ENCODE measurements around the gene PDCL2.

PDCL2 gene

DNA sequence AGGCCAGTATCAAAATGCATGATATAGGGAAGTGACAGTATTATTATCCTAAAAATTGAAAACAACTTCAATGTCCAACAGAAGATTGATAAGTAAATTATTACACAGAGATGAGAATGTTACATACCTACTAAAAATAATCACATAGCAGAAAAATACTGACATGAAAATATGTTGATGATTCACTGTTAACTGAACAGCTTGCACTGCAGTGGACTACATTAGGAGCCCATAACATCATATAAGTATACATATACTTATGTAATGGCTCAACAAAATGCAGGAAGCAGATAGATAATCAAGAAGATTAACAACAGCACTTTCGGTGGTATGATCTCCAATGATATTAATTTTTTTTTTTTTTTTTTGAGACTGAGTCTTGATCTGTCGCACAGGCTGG is 52.4 kb downstream of the PDCL2 start:
- no peak for DNase-seq (ENCODE audit: low read depth in 2 of 2, low spot score in 1 of 2)

GRCh38 chr4:55538531-55538930 is 53.5 kb downstream of the PDCL2 start:
- DNase-seq (ENCODE audit: low read depth in 2 of 2, low spot score in 1 of 2) = no peak

- DNase-seq (ENCODE audit: low read depth in 2 of 2, low spot score in 1 of 2) = no peak
Observed at GRCh38 chr4:55534306-55534705, 57.7 kb downstream of the PDCL2 start.

DNA sequence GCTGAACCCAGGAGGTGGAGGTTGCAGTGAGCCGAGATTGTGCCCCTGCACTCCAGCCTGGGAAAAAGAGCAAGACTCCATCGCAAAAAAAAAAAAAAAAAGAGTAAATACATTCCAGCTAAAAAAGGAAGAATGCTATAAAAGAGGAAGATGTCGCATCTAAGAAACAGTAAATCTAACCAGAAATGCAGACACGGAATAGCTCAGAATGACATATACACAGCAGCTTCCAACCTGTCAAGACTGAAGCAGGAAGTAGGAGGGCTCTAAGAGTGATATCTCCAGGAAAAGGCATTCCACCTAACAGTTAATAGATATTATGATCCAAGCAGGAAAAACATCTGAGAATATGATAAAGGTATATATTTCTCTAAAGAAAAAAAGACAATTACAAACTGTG is 61.4 kb downstream of the PDCL2 start:
- DNase-seq (ENCODE audit: low read depth in 2 of 2, low spot score in 1 of 2) = no peak

- no peak for DNase-seq (ENCODE audit: low read depth in 2 of 2, low spot score in 1 of 2)
Observed at GRCh38 chr4:55530167-55530566, 61.9 kb downstream of the PDCL2 start.

DNA sequence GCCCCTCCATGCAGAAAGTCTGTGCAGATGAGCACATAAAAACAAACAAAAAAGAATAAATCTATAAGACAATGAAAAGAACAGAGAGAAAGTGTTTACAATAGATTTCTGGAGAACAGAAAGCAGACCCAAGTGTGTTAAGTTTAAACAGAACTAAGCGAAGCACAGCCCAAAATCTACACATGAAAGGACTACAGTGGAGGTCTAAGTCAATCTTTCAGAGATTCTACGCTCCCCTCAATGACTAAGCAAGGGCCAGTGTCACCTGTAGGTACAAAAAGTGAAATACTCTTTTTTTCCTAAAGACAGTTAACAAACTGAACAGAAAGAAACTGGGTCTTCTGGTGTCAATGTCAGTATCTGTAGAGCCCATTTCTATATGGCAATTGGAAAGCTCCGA is 63.6 kb downstream of the PDCL2 start:
- no peak for DNase-seq (ENCODE audit: low read depth in 2 of 2, low spot score in 1 of 2)

DNA sequence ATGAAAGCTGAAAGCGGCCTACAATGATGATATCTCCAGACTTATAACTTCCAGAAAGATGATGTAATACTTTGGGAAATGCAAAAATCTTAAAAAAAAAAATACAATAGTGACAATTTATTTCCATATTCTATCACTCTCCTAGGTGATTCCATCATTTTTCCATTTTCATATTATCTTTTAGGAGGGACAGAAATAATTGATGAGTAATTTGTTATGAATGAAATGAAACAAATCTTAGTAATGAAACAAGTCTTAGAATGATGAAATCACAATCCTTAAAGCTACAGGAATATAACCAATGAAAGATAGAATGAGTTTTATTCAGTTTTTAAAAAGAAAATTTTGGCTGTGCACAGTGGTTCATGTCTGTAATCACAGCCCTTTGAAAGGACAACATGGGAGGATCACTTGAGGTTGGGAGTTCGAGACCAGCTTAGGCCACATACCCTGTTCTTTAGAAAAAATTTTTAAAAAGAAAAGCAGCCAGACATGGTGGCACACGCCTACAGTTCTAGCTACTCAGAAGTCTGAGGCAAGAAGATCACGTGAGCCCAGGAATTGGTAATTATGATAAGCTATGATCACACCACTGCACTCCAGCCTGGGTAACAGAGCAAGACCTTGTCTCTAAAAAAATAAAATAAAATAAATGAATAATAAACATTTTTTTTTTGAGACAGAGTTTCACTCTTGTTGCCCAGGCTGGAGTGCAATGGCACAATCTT is 67.0 kb downstream of the PDCL2 start:
- DNase-seq (ENCODE audit: low read depth in 2 of 2, low spot score in 1 of 2) = no peak

- DNase-seq (ENCODE audit: low read depth in 2 of 2, low spot score in 1 of 2) = no peak
Observed at GRCh38 chr4:55518442-55518841, 73.6 kb downstream of the PDCL2 start.

DNA sequence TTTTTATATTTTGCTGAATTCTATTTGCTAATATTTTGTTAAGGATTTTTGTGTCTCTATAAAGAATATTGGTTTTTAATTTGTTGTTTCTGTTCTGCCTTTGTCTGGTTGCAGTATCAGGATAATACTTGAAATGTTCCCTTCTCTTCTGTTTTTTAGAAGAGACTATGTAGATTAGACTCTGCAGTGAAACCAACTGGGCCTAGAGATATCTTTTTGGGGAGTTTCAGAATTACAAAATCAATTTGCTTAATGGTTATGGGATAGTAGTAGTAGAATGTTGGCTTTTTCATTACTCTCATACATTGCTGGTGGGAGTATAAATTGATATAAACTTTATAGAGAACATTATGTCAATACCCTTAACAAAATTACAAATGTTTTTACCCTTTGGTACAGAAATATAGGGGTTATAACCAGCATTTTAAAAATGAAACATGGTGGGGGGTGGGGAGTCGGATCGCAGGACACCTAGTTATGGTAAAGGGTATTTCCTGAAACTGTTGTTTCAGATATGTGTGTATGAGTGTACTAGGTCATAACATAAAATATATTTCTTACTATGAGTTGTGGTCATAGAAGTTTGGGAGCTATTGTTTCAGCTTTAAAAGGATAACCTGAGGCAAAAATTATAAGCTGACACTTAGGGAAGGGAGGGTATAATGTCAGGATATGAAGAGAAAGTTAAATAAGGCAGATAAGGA is 74.4 kb downstream of the PDCL2 start:
- no peak for DNase-seq (ENCODE audit: low read depth in 2 of 2, low spot score in 1 of 2)

DNA sequence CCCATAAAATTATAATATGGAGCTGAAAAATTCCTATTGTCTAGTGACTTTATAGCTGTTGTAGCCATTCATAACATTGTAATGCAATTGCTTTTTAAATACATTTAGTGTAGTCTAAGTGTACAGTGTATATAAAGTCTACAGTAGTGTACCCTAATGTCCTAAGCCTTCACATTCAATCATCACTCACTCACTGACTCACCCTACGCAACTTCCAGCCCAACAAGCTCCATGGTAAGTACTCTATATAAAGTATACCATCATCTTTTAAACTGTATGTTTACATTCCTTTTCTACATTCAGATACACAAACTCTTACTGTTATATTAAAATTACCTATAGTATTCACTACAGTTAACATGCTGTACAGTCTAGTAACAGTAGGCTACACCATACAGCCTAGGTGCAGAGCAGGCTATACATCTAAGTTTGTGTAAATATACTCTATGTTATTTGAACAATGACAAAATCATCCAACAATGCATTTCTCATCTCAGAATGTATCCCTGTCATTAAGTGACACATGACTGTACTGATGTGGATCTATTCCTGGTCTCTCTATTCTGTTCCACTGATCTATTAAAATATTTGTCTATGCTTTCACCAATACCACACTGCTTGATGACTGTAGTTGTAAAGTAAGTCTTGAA is 79.0 kb downstream of the PDCL2 start:
- no peak for DNase-seq (ENCODE audit: low read depth in 2 of 2, low spot score in 1 of 2)

- no peak for DNase-seq (ENCODE audit: low read depth in 2 of 2, low spot score in 1 of 2)
Observed at GRCh38 chr4:55512077-55512476, 80.0 kb downstream of the PDCL2 start.

GRCh38 chr4:55510685-55511084 is 81.4 kb downstream of the PDCL2 start:
- no peak for DNase-seq (ENCODE audit: low read depth in 2 of 2, low spot score in 1 of 2)

- DNase-seq (ENCODE audit: low read depth in 2 of 2, low spot score in 1 of 2) = no peak
Observed at GRCh38 chr4:55509266-55509665, 82.8 kb downstream of the PDCL2 start.

- DNase-seq (ENCODE audit: low read depth in 2 of 2, low spot score in 1 of 2) = no peak
Observed at GRCh38 chr4:55507612-55508011, 84.4 kb downstream of the PDCL2 start.
